Peyer's patch (tissue), 4 donors: ENCODE data around the gene SMIM36.

Experiments used
- POLR2A ChIP-seq, 2 donors: fragments of 450-650 bp; IDR thresholded peaks; one replicate each; pipeline ENCODE4 v1.5.1; 2017; ENCODE audit warnings: antibody characterized with exemption in 2 of 2, mild to moderate bottlenecking in 2 of 2, moderate library complexity in 2 of 2
- TF ChIP-seq, protein P1 (sequence below), 6 experiments: fragments of 450-650 bp in 4 of 6; fragments of 200-600 bp in 2 of 6; sonication (generic) in 1 of 6; IDR thresholded peaks; one replicate each; pipeline ENCODE4 v1.5.1; 2017 to 2019; ENCODE audit warnings: antibody characterized with exemption in 6 of 6, mild to moderate bottlenecking in 3 of 6, moderate library complexity in 1 of 6

DNA sequence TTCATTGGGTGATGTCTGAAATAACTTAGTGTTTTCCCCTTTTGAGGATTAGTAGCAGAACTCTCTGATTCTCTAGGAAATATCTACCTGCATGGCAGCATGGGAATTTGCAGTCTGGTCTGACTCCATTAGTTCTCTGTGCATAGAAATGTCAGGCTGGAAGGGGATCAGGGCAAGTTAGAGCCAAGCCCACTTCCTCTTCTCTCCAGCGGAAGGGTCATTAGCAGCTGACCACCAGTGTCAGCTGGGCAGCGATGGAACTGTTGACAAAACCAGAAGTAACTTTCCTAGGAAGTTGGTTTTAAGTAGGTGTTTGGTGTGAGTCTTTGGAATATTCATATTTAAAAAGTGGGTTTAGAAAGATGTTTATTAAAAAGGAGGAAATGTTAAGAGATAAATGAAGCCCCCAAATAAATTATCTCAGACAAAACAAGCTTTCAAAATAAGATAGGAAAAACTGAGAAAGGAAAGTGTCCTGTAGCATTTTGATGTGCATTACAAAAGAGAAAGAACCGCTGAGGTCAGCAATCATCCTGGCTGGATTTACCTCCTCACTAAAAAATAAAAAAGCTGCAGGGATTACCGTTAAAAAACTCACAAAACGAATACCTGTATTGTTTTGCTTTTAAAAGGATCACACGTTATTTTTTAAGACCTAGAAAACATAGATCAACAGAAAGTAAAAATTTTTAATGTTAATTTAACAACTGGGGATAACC lies 57.3 kb downstream of the SMIM36 start:
- TF ChIP-seq, protein P1, sequence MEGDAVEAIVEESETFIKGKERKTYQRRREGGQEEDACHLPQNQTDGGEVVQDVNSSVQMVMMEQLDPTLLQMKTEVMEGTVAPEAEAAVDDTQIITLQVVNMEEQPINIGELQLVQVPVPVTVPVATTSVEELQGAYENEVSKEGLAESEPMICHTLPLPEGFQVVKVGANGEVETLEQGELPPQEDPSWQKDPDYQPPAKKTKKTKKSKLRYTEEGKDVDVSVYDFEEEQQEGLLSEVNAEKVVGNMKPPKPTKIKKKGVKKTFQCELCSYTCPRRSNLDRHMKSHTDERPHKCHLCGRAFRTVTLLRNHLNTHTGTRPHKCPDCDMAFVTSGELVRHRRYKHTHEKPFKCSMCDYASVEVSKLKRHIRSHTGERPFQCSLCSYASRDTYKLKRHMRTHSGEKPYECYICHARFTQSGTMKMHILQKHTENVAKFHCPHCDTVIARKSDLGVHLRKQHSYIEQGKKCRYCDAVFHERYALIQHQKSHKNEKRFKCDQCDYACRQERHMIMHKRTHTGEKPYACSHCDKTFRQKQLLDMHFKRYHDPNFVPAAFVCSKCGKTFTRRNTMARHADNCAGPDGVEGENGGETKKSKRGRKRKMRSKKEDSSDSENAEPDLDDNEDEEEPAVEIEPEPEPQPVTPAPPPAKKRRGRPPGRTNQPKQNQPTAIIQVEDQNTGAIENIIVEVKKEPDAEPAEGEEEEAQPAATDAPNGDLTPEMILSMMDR (IDR thresholded peaks at IDR 0.05): no peak
- no peak for TF ChIP-seq POLR2A (IDR thresholded peaks at IDR 0.05)
